ENCODE data around the gene AK9.
"Not testable (repeated sequence)": the region's sequence is repeated elsewhere in the genome, so short reads cannot be mapped to it uniquely, and the experiment has no call there.

The AK9 gene

DNA sequence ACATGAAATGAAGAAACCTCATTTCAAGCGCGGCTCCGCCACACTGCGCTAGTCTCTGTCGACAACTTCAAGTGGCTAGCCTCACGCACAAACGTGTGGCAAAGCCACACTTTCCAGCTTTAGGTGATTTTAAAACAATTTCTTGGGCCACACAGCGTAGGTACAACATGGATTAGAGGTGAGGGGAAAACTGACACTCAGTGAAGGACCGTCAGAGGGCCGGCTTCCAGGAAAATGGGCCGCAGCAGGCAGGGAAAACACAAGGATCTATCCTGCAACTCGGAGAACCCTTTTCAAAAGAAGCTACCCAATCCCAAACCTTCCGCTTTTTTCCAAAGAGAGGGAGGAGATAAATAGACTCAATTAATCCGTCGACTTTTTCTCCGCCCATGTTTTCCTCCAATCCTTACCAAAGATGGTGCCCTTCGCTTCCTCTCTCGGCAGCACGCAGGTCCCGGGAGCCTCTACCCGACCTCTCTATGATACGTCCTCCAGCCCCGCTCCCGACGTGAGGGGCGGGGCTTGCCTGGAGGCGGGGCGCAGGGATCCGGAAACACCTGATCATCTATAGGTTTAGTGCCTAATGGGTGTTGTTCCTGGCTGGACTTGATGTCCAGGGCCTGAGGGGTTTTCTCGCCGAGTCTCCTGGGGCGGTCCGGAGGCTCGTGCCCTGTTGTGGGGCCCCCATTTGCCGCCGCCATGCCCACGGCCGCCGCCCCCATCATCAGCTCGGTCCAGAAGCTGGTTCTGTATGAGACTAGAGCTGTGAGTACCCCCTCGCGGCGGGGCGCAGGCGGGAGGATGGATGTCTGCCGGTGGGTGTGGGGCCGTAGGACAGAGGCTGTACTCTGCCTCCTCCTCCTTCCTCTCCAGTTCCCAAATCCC, at the start of gene AK9, which contains the start of gene FIG4:
AK9 (minus strand) TSS at position 466 of the 885 bp plus-strand sequence. CDS start 15,457 bp downstream, outside the sequence.
FIG4 (plus strand) TSS at position 560 of the 885 bp plus-strand sequence; CDS start at position 700, 140 bp downstream.
- peak; percentile 87 for DNase-seq (ENCODE audit: low spot score)

GRCh38 chr6:109740787-109741186, 49.8 kb upstream of the AK9 start:
- DNase-seq (ENCODE audit: low spot score): no peak

DNA sequence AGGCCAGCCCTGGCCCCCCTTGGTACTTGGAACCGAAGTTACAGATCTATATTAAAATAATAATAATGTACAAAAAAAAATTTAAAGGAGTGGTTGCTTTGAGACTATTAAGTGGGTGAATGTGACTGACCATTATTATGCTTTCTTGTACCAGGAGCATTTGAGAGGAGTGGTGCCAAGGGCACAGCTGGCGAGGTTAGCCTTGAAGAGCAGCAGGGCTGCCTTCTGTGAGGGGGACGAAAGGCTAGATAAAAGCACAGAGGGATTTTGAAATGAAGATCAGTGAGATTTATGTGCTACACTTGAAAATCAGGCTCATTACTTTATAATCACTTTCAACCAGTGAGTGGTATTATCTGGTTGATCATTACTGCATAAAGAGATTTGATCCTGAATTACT, 48.7 kb upstream of the AK9 start:
- no peak for DNase-seq (ENCODE audit: low spot score)

GRCh38 chr6:109738667-109739066, 47.7 kb upstream of the AK9 start:
- no peak for DNase-seq (ENCODE audit: low spot score)

- DNase-seq (ENCODE audit: low spot score): no peak
Observed at GRCh38 chr6:109738255-109738654, 47.3 kb upstream of the AK9 start.

DNA sequence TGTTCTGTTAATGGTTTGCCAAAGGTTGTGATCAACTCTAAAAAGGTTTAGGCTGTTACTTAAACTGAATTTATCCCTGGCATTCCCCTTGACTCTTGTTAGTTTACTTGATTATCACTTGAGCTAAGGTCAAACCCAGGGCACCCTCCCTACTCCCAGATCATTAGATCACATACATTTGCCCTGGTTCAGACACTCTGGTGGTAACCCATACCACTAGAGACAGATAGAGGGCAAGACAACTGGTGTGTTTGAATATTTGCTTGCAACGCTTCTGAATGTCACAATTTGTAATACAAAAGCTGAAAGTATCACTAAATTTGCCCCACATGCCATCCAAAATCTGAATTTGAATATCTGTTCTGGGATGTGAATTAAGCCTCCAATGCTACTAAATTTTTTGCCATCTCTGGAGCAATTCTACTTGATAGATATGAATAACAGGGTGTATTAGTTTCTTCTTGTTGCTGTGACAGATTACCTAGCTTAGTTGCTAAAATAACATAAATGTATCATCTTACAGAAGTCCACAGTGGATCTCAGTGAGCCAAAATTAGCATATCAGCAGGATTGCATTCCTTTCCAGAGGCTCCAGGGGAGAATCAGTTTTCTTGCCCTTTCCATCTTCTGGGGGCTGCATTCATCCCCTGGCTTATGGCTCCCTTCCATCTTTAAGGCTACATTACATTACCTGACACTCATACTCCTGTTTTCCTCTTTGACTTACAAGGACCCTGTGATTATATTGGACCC, 45.4 kb upstream of the AK9 start:
- DNase-seq (ENCODE audit: low spot score): no peak

GRCh38 chr6:109725250-109725649, 34.2 kb upstream of the AK9 start:
- DNase-seq (ENCODE audit: low spot score): not testable (repeated sequence)

- no peak for DNase-seq (ENCODE audit: low spot score)
Observed at GRCh38 chr6:109722564-109723254, 31.7 kb upstream of the AK9 start.

GRCh38 chr6:109722011-109722410, 31.0 kb upstream of the AK9 start:
- DNase-seq (ENCODE audit: low spot score): no peak

DNA sequence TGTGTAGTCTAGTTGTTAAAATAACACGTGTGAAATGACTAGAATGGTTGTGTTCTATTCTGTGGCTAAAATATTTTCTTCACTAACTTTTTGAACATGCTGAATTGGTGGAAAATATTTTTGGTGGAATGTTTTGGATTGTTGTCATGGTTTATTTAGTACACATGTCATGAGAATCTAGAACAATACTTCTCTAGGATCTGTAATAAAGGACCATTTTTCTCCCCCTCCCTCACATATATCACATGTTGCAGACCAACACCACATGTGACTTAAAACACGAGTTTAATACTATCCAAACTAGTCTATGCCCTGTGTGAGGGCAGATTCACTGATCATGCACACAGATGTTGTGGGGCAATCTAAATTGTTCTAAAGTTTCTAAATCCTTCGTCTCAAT, 29.3 kb upstream of the AK9 start:
- DNase-seq (ENCODE audit: low spot score): no peak

DNA sequence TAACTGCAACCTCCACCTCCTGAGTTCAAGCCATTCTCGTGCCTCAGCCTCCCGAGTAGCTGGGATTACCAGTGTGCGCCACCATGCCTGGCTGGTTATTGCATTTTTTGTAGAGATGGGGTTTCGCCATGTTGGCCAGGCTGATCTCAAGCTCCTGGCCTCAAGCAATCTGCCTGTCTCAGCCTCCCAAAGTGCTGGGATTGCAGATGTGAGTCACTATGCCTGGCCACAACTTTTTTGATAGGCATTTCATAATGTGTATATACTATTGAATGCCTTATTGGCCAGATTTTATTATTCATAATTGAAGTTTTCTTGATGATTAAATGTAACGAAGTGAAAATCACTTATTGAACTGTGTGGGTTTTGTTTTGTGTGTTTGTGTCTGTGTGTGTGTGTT, 28.0 kb upstream of the AK9 start:
- no peak for DNase-seq (ENCODE audit: low spot score)

GRCh38 chr6:109717971-109718370, 27.0 kb upstream of the AK9 start:
- DNase-seq (ENCODE audit: low spot score): no peak

- DNase-seq (ENCODE audit: low spot score): no peak
Observed at GRCh38 chr6:109715616-109716015, 24.6 kb upstream of the AK9 start.

DNA sequence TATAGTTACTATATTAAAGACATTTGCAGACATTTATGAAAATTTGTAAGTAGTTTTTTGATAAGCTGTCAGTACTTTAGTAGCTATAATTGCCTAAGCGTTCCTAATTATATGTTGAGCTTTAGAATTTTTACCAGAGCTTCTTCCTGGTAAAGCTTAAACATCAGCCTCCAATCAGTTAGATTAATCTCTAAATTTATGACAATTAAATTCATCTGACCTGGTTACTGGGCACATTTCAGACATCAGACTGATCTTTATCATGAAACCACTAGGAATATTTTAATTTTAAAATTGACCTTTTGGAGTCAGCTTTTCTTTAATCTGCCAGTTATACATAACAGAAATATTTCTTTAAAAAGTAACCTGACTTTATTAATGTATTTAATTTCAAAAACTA, 23.6 kb upstream of the AK9 start:
- no peak for DNase-seq (ENCODE audit: low spot score)

- DNase-seq (ENCODE audit: low spot score): no peak
Observed at GRCh38 chr6:109714166-109714565, 23.2 kb upstream of the AK9 start.

DNA sequence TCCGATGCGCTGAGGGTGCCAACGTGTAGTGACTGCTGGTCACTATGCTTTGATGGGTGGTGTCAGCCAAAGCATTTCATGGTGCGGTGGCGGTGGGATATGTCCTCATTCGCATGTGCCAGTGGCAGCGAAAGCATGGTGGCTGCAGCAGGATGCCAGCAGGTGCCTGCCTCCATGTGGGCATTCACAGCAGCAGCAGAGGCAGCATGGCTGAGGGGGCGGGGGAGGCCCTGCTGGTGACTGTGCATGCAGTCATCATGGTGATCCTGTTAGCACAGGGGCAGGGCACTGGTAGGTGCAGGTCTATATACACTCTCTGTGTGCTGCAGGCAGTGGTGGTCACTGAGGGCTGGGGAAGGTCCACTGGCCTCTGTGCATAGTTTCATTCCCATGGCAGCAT, 22.1 kb upstream of the AK9 start:
- no peak for DNase-seq (ENCODE audit: low spot score)

DNA sequence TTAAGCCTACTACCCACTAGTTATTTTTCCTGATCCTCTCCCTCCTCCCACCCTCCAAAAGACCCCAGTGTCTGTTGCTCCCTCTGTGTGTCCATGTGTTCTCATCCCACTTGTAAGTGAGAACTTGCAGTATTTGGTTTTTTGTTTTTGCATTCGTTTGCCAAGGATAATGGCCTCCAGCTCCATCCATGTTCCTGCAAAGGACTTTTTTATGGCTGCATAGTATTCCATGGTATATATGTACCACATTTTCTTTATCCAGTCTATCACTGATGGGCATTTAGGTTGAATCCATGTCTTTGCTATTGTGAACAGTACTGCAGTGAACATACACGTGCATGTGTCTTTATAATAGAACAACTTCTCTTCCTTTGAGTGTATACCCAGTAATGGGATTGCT, 17.1 kb upstream of the AK9 start:
- DNase-seq (ENCODE audit: low spot score): not testable (repeated sequence)

GRCh38 chr6:109706513-109706912, 15.5 kb upstream of the AK9 start:
- DNase-seq (ENCODE audit: low spot score): no peak

DNA sequence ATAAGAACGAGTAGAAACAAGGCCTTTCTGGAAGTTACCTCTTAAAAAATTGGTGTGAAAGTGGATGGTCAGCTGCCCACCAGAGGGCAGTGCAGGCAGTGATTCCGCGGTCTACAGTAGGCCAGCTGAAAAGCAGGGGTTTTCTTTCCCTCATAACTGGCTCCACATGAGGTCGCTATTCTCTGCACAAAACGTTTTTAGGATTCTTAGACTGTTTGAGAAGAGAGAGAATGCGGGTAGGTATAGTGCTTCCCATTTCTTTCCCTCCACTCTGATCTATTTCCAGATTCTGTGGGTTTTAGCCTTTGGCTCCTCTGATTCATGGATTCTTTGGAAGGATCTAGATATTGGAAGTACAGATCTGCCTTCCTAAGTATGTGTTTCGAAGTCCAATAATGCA, 14.3 kb upstream of the AK9 start:
- peak; percentile 77 for DNase-seq (ENCODE audit: low spot score)

DNA sequence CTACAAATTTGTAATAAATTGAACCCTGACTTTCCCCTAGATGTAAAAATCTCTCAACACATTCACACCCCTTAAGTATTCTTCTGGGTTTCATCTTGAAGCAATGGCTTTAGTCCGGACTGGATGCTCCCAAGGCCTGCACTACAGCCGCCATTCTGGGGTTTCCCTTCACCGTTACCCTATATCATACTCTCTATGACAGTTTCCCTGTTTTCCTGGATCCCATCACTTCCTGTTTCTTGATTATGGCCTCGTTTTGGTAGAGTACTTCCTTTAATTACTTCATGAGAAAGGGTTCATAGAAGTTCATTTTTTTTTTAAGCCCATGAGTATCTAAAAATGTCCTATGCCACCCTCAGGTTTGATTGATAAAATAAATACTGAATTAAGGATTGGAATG, 11.8 kb upstream of the AK9 start:
- no peak for DNase-seq (ENCODE audit: low spot score)

- no peak for DNase-seq (ENCODE audit: low spot score)
Observed at GRCh38 chr6:109701774-109702173, 10.8 kb upstream of the AK9 start.

DNA sequence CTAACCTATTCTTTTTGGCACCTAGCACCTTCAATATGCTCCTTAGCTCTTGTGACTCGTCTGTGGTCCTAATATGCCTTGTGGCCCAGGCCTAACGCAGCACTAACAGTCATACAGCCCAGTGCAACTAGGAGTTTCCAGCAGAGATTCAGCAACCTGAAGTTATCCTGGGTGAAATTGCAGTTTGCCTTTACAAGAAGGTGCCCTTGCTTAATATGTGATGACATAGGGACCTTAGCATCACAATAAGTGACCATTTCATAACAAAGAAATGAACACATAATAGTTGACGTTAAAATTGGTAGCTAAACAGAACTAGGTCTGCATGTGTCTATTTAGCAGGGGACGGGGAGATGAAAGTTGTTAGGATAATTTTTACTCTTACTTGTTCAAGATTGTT, 10.2 kb upstream of the AK9 start:
- no peak for DNase-seq (ENCODE audit: low spot score)

DNA sequence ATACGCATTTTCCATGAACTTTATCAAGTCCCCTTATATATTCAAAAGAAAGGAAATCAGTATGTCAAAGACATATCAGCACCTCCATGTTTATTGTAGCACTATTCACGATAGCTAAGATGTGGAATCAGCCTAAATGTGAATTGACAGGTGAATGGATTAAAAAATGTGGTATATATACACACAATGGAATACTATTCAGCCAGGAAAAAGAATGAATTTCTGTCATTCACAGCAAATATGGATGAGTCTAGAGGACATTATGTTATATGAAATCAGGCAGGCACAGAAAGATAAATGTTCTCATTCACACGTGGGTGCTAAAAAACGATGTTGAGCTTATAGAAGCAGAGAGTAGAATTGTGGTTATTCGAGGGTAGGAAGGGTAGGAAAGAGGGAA, 5.4 kb upstream of the AK9 start:
- DNase-seq (ENCODE audit: low spot score): no peak

Data from hematopoietic multipotent progenitor cell treated with erythropoietin and hydrocortisone succinate and interleukin-3 and kit ligand, for 15 days (in vitro differentiated cells).